Astrocyte of the spinal cord (primary cell): ENCODE data around the gene HMGN1.
A peak's percentile ranks its signal among the peaks of the same experiment; 100 is the strongest.

Source experiments
- DNase-seq: peaks from one replicate; pipeline ENCODE4 v3.0.0; 2011; ENCODE audit warnings: low read depth, low spot score
- H3K4me3 ChIP-seq: 2 replicates; pipeline ENCODE4 v1.5.1; 2011; ENCODE audit warnings: low read depth, mild to moderate bottlenecking, low read length, moderate library complexity
- in situ Hi-C: cut with HindIII; loops from 2 replicates; pipeline ENCODE4 v1.10.0; 2017; ENCODE audit warnings: low sequenced_read_pairs
- TF ChIP-seq, protein P1 (sequence below): IDR thresholded peaks from 2 replicates; pipeline ENCODE4 v1.5.1; 2012; ENCODE audit warnings: low read depth, mild to moderate bottlenecking, low read length, inconsistent platforms

HMGN1 gene

DNA sequence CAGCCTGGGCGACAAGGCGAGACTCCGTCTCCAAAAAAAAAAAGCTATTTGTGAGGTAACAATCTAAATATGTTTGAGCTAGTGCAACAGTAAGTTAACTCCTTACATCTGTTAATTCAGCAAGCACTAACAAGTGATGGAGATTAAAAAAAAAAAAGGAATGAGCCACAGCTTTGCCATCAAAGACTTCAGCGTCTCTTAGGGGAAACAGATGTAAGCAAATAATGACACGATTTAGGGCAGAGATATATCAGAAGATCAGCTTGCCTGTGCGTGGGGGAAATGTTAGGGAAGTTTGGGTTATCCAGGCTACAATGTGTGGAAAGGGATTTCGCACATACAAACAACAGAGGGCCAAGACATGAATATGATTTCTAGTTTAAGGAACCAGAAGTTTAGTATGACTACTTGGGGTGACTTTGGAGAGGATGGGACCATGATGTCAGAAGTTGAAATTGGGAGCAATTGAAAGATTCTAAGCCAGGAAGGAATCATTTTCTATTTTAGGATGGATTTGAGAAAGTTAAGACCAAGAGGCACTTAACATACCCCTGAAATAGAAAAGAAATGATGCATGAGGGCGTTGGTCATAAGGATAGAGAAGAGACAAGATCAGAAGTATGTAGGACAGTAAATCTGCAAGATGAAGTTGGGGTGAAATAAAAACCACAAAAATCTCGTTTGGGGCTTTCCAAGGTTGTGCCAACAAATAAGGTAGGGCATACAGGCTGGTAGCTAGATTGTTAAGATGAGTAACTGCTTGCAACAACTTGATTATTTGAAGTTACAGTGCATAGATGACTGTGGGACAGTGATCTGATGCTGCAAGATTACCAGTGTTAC, 33.1 kb downstream of the HMGN1 start:
- DNase-seq = no peak
- H3K4me3 ChIP-seq = no peak overlapping the region
- TF ChIP-seq, protein P1, sequence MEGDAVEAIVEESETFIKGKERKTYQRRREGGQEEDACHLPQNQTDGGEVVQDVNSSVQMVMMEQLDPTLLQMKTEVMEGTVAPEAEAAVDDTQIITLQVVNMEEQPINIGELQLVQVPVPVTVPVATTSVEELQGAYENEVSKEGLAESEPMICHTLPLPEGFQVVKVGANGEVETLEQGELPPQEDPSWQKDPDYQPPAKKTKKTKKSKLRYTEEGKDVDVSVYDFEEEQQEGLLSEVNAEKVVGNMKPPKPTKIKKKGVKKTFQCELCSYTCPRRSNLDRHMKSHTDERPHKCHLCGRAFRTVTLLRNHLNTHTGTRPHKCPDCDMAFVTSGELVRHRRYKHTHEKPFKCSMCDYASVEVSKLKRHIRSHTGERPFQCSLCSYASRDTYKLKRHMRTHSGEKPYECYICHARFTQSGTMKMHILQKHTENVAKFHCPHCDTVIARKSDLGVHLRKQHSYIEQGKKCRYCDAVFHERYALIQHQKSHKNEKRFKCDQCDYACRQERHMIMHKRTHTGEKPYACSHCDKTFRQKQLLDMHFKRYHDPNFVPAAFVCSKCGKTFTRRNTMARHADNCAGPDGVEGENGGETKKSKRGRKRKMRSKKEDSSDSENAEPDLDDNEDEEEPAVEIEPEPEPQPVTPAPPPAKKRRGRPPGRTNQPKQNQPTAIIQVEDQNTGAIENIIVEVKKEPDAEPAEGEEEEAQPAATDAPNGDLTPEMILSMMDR = no peak
- in situ Hi-C loops = no loop called here

DNA sequence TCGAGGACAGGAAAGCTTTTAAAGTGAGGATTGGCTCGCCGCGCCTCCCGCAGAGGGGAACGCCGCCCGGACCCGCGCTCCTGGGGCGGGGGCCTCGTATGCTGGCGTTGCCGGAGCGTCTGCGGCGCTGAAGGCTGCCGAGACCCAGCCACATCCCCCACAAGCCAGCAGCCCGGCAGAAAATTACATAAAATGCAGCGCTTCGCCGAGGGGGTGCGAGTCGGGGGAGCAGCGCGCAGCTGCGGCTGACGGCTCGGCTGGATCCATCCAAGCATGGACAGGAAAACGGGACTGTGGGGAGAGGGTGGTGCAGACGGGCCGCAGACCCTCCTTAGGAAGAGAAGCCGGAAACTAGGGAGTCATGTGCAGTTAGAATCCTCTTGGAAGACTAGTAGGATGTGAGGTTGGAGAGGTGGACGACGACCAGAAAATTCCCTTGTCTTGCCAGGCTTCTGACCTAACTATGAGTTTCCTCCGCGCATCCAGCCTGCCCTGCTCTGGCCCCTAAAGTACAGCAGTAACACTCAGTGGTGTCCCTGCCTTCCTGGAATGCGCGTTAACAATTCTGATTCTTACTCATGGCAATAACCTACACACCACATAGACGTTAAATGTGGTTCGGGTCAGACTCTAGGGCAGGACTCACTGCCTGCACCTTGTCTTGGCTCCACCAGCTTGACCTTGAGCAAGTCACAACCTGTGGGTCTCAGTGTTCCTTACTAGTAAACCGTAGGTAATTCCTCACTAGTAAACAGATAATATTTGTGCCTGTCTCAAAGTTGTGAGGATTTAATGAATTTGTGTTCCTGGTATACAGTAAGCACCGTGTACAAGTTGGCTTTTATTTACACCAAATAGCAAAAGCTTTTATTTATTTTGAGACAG, 34.5 kb downstream of the HMGN1 start:
- in situ Hi-C loops = no loop called here
- TF ChIP-seq, protein P1 = no peak
- peak overlapping the region; percentile 67 for H3K4me3 ChIP-seq
- peak; percentile 75 for DNase-seq

DNA sequence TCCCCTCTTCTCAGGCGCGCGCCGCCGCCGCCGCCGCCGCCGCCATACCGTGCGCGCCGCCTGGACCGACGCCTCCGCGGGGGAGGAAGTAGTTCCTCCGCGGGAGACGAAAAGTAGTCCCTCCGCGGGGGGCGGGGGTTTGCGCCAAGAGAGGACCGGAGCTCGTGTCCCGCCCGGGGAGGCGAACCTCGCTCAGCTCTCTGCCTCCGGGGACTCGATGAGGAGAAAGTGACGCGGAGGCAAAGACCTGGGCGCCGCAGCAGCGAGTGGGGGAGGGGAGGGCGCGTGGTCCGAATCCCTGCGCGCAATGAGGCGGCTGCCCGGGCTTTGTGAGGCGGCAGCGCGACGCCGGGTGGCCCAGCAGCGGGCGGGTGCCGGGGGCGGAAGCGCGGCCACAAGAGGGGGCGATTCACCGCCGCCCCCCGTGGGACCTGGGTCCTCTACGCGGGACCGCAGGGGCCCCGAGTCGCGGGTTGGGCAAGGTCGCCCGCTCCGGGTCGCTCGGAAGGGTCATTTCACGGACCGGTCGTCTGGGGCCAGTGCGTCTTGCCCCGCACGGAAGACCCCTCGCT, 35.2 kb downstream of the HMGN1 start, which contains the start of gene BRWD1:
Gene BRWD1 (minus strand): TSS at position 62 of the 572 bp plus-strand sequence. CDS start 141 bp downstream, outside the sequence.
- in situ Hi-C loops = no loop called here

DNA sequence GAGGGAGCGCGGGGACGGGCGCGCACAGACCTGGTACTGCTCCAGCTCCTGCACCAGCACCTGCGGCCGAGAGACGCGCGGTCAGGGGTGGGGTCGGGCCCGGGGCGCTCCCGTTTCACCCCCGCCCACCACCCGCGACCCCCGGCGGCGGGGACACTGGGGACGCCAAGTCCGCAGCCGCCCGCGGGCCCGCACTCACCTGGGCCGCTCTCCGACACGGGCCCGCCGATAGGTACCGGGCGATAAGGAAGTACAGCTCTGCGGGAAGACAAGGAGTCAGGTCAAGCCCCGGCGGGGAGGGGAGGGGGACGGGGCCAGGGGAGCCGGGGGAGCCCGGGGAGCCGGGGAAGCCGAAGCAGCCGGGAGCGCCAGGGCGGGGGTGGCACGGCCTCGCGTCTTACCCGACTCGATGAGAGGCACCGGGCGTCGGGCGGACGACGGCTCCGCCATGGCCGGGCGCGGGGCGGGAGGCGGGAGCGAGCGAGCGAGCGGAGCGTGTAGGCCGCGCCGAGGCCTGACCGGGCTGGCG, 35.8 kb downstream of the HMGN1 start:
- in situ Hi-C loops = no loop called here
- TF ChIP-seq, protein P1 = no peak
- H3K4me3 ChIP-seq = peak overlapping the region; percentile 67
- no peak for DNase-seq

More for the DNA sequence above, 35.2 kb downstream of the HMGN1 start, which contains the start of gene BRWD1:
- H3K4me3 ChIP-seq = peak within 1 kb of the TSS; percentile 67
- TF ChIP-seq, protein P1 = peak; percentile 3
- peak; percentile 89 for DNase-seq

DNA sequence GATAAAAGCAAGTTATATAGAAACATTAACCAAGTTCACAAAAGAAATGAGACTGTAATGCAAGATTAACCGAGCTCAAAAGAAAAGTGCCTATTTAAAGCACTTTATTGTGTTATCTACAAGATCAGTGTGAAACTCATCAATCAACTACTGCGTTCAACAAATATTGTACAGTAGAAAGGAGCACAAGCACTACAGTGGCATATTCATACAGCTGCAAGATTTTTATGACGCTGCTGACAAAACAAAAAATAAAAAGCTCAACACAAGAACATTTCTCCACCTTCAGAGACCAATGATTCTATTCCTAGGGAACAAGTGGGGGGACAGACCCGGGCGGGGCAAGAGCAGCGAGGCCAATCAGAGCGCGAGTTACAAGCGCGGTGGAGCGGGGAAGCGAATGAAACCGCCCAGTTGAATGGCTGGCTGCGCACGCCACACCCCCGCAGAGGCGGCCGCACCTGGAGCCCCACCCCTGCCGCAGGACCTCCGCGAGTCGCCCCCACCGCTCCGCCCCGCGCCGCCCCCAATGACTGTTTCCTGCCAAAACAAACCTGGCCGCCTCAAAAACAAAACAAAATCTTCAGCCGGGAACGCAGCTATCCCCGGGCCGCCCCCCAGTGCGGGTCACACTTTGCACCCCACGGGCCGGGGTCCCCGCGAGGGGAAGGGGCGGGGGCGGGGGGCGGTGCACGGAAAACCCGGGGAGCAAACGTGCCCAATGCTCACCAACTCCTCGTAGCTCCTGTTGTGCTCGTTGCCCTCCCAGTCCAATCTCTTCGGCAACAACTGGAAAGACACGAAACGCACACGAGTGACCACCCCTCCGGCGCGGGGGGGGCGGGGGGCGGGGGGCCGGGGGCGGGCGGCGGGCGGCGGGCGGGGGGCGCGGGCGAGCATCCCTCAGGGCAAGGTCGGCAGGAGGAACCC, 36.5 kb downstream of the HMGN1 start:
- peak overlapping the region; percentile 67 for H3K4me3 ChIP-seq
- peak; percentile 90 for DNase-seq
- TF ChIP-seq, protein P1 = no peak
- in situ Hi-C loops = no loop called here
